Vagina (tissue), 2 donors: Measurements from ENCODE around the gene CD300LG. TPM values are rescaled to one million over a fixed set of nuclear protein-coding genes. Genes with fewer than 3 reads are reported as not detected.

Source experiments
- DNase-seq, 2 donors: peaks; one replicate each; pipeline ENCODE4 v3.0.0-alpha.2; 2017; ENCODE audit errors: extremely low spot score in 2 of 2
- H3K27ac ChIP-seq: fragments of 200-600 bp; sonication (generic); one replicate; pipeline ENCODE4 v1.5.1; 2019
- H3K27me3 ChIP-seq: fragments of 200-600 bp; sonication (generic); one replicate; pipeline ENCODE4 v1.5.1; 2019
- H3K36me3 ChIP-seq, 2 donors: fragments of 200-600 bp; sonication (generic); one replicate each; pipeline ENCODE4 v1.5.1; 2017 to 2019
- H3K4me1 ChIP-seq: fragments of 200-600 bp; sonication (generic); one replicate; pipeline ENCODE4 v1.5.1; 2019
- H3K4me3 ChIP-seq, 2 donors: fragments of 200-600 bp; sonication (generic); 1 replicate in 1 of 2; 2 replicates in 1 of 2; pipeline ENCODE4 v1.5.1; 2016 to 2019
- H3K9me3 ChIP-seq: fragments of 200-600 bp; sonication (generic); one replicate; pipeline ENCODE4 v1.5.1; 2019
- POLR2A ChIP-seq, 2 donors: fragments of 450-650 bp; IDR thresholded peaks; one replicate each; pipeline ENCODE4 v1.6.1; 2017; ENCODE audit warnings: antibody characterized with exemption in 2 of 2, mild to moderate bottlenecking in 2 of 2, moderate library complexity in 2 of 2
- POLR2AphosphoS5 ChIP-seq, 2 donors: sonication (generic); formaldehyde crosslinking; IDR thresholded peaks; one replicate each; pipeline ENCODE4 v1.9.0; 2017; ENCODE audit warnings: antibody characterized with exemption in 2 of 2, mild to moderate bottlenecking in 2 of 2, low read depth in 1 of 2; ENCODE audit not compliant: insufficient read depth in 1 of 2
- intact Hi-C: fragments of 100-400 bp; cut with DNase I; formaldehyde crosslinking; loops from one replicate; pipeline ENCODE4 v1.15.1; 2023
- total RNA-seq: library from RNA; depleted of rRNA; stranded (reverse); fragments of >200 nt; gene quantifications from one replicate; pipeline ENCODE4 v1.2.3, GENCODE V29; 2016
- TF ChIP-seq, protein P1 (sequence below), 3 experiments: fragments of 450-650 bp in 2 of 3; fragments of 200-600 bp in 1 of 3; sonication (generic) in 1 of 3; IDR thresholded peaks; one replicate each; pipeline ENCODE4 v1.5.1; 2017 to 2019; ENCODE audit warnings: antibody characterized with exemption in 3 of 3, mild to moderate bottlenecking in 2 of 3, moderate library complexity in 2 of 3

The CD300LG gene
- total RNA-seq, 1 donor from 2014 or later, result 5.6 TPM

- Histone ChIP-seq H3K27me3 (no peaks in the 10 kb centered on the region), H3K27ac (no peak overlapping the region), H3K4me3 (no peak overlapping the region), H3K9me3 (no peaks in the 10 kb centered on the region), H3K36me3 (peaks cover 0 to 19% of the 10 kb centered on the region in 2 donors), H3K4me1 (peaks cover 19% of the 10 kb centered on the region)
- TF ChIP-seq POLR2A (IDR thresholded peaks at IDR 0.05), result no peak
- TF ChIP-seq, protein P1, sequence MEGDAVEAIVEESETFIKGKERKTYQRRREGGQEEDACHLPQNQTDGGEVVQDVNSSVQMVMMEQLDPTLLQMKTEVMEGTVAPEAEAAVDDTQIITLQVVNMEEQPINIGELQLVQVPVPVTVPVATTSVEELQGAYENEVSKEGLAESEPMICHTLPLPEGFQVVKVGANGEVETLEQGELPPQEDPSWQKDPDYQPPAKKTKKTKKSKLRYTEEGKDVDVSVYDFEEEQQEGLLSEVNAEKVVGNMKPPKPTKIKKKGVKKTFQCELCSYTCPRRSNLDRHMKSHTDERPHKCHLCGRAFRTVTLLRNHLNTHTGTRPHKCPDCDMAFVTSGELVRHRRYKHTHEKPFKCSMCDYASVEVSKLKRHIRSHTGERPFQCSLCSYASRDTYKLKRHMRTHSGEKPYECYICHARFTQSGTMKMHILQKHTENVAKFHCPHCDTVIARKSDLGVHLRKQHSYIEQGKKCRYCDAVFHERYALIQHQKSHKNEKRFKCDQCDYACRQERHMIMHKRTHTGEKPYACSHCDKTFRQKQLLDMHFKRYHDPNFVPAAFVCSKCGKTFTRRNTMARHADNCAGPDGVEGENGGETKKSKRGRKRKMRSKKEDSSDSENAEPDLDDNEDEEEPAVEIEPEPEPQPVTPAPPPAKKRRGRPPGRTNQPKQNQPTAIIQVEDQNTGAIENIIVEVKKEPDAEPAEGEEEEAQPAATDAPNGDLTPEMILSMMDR (IDR thresholded peaks at IDR 0.05), result no peak
- TF ChIP-seq POLR2AphosphoS5 (IDR thresholded peaks at IDR 0.05; ENCODE audit: insufficient read depth in 1 of 2, low read depth in 1 of 2), result no peak
- intact Hi-C loops, result no loop called here
- no peak for DNase-seq
These were observed 17.2 kb upstream of the CD300LG start for GRCh38 chr17:43829738-43830137.

DNA sequence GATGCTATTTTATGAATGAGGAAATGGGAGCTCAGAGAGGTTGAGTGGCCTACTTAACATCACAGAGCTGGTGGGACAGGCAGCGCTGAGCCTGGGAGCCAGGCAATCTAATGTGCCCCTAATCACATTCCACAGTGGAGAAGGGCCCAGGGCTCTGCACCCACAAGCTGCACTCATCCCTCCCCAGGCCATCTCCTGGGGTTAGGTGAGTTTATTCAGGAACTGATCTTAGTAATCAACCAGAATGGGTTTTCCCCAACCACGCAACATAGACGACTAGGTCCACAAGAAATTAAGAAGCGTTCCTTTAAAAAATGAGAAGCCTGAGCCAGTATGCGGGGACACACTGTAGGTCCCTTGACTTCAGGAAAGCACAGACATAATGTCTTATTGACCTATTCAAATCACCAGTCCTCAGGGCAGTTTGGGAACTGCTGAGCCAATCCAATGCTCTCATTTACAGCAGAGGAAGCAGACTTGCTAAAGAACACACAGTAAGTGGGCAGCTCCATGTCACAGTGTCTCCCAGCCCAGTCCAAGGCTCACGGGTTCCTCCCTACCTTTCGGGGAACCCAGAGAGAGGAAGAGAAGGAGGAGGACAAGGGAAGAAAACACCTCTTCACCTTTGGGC, 16.4 kb upstream of the CD300LG start:
- no peak overlapping the region for H3K4me3 ChIP-seq
- H3K27me3 ChIP-seq, result no peaks in the 10 kb centered on the region
- peaks cover 0 to 15% of the 10 kb centered on the region in 2 donors for H3K36me3 ChIP-seq
- H3K27ac ChIP-seq, result no peak overlapping the region
- no peak for DNase-seq
- TF ChIP-seq, protein P1 (IDR thresholded peaks at IDR 0.05), result no peak
- TF ChIP-seq POLR2A (IDR thresholded peaks at IDR 0.05), result no peak
- no peak for TF ChIP-seq POLR2AphosphoS5 (IDR thresholded peaks at IDR 0.05; ENCODE audit: insufficient read depth in 1 of 2, low read depth in 1 of 2)
- intact Hi-C loops, result no loop called here
- H3K4me1 ChIP-seq, result peaks cover 19% of the 10 kb centered on the region
- no peaks in the 10 kb centered on the region for H3K9me3 ChIP-seq

DNA sequence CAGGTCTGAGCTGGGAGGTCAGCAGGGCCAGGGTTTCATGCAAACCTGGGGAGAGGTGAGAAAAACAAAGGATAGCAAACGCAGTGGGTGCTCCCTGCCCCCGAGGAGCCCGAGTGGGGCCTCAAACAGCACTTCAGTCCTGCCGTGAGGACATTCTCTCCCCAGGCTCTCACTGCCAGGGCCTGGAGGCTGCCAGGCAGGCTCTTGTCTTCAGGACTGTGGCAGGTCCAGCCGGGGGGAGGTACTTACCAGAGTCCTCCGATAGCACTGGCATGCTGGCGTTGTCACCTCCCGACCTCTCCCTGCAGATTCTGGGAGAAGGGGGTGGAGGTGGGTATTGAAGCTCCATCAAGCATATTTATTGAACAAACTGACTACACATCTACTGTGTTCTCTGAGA, 15.3 kb upstream of the CD300LG start:
- TF ChIP-seq POLR2A (IDR thresholded peaks at IDR 0.05) (no peak), POLR2AphosphoS5 (IDR thresholded peaks at IDR 0.05; ENCODE audit: insufficient read depth in 1 of 2, low read depth in 1 of 2) (no peak)
- TF ChIP-seq, protein P1 (IDR thresholded peaks at IDR 0.05), result no peak
- peaks cover 19% of the 10 kb centered on the region for H3K4me1 ChIP-seq
- intact Hi-C loops, result no loop called here

DNA sequence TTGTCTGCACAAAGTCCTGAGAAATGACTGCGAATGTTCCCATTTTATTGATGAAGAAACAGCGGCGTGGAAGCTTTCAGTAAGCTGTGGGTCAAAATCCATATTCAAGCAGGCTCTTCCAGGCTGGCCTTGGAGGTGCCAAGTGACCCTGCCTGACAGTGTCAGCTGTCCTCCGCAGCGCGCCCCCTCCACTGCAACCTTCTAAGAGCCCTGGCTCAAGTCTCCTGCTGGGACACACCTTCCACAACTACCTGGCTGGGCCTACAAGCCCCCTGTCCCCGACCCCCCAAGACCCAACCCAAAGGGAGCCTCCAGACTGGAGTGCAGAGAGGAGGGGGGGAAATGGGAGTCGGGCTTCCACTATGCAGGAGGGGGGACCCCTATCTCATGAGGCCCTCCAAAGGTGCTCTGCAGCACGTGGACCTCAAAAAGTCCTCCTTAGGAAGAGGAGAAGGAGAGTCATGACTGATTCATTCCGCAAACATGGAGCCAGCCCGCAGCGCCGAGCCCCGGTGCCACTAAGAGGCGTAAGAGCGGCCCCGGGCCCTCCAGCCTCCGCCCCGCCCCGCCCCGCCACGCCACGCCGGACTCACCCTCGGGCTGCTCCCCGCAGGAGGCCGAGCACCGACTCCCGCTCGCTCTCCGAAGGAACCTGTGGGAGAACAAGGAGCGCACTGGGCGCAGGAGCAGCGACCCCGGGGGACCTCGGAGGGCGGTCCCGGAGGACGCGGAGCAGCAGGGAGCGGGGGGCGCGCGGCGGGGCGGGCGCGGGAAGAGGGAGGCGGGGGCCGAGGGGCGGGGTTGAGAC, 14.6 kb upstream of the CD300LG start:
- Histone ChIP-seq H3K4me3 (peak overlapping the region; percentile 65 to 74), H3K27me3 (no peaks in the 10 kb centered on the region), H3K9me3 (no peaks in the 10 kb centered on the region), H3K27ac (peak overlapping the region; percentile 64), H3K4me1 (peaks cover 19% of the 10 kb centered on the region), H3K36me3 (peaks cover 0 to 11% of the 10 kb centered on the region in 2 donors)
- no peak for DNase-seq
- TF ChIP-seq POLR2A (IDR thresholded peaks at IDR 0.05) (no peak), POLR2AphosphoS5 (IDR thresholded peaks at IDR 0.05; ENCODE audit: insufficient read depth in 1 of 2, low read depth in 1 of 2) (peak in 1 of 2 donors; percentile 1)
- TF ChIP-seq, protein P1 (IDR thresholded peaks at IDR 0.05), result no peak
- intact Hi-C loops, result no loop called here

More for the DNA sequence above, 15.3 kb upstream of the CD300LG start:
- no peaks in the 10 kb centered on the region for H3K9me3 ChIP-seq
- no peak overlapping the region for H3K4me3 ChIP-seq
- H3K27me3 ChIP-seq, result no peaks in the 10 kb centered on the region
- DNase-seq, result no peak
- peak overlapping the region; percentile 64 for H3K27ac ChIP-seq
- peaks cover 0 to 11% of the 10 kb centered on the region in 2 donors for H3K36me3 ChIP-seq
